Stimulated activated CD4-positive, alpha-beta T cell treated with anti-CD3 and anti-CD28 coated beads, Interleukin-2, amount 100 ng/mL, for 4 hours (primary cell): ENCODE results near the gene CLCN5.
"Not testable (repeated sequence)": the region's sequence is repeated elsewhere in the genome, so short reads cannot be mapped to it uniquely, and the experiment has no call there.

Source experiments
- DNase-seq: peaks from one replicate; pipeline ENCODE4 v3.0.0-alpha.2; 2020; ENCODE audit warnings: low read depth

Gene CLCN5

DNA sequence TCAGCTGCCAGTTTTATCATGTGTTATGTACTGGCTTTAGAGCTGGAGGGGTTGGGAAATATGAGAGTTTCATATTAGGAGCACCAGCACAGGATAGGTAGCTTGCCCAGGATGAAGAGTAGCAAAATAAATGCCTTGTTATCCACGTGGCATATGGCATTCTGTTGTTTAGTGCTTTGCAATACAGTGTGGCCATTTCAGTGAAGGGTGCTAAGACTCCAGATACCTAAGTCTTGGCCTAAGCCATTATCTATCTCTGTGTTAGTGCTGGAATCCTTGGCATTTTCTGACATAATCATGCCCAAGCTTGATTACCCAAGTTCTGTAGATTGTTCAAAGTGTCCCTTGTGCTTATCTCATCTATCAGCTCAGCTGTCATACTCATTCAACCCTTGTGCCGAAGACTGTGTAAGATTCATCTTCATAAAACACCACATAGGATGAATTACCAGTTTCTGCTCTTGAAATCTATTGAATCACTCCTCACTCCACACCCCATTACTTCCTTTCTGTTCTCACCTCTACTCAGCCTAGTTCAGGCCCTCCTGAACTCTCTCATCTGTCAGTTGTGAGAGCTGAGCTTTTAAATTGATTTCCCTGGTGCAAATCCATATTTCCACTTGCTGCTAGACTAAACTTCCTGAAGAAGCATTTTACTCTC, 73.5 kb downstream of the CLCN5 start:
- no peak for DNase-seq

DNA sequence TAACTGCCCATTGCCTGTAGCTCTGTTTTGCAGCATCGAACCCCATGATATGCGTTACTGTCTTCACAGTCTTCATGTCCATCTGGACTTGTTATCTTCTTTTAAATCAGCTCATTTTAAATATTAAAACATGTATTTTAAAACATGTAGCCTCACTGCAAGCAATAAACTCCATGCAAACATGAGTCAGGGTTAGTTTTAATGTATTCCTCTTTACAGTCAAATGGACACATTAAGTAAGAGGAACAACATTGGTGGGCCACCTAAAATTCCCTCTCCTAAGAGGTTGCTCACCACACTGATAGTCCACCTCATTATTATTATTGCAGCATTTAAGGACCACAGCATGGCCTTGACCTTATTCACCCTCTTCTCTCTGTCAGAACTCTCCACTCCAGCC, 74.1 kb downstream of the CLCN5 start:
- DNase-seq: no peak

DNA sequence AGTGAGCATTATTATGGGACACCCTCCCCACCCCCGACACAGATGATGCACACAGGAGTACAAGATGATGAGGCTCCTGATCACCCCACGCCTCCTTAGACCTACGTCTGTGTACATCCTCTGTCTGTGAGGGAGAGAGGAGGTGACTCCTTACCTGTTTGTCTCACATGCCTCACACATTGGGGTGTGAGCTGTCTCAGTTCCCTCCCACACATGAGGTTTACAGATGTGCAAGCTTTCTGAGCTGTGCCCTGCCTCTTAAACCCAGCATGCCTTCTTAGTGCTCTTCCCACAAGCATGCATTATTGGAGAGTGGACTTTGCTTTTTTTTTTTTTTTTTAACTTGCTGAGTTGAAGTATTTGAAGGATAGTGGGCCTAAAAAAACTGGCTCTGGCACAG, 76.7 kb downstream of the CLCN5 start:
- DNase-seq: no peak

DNA sequence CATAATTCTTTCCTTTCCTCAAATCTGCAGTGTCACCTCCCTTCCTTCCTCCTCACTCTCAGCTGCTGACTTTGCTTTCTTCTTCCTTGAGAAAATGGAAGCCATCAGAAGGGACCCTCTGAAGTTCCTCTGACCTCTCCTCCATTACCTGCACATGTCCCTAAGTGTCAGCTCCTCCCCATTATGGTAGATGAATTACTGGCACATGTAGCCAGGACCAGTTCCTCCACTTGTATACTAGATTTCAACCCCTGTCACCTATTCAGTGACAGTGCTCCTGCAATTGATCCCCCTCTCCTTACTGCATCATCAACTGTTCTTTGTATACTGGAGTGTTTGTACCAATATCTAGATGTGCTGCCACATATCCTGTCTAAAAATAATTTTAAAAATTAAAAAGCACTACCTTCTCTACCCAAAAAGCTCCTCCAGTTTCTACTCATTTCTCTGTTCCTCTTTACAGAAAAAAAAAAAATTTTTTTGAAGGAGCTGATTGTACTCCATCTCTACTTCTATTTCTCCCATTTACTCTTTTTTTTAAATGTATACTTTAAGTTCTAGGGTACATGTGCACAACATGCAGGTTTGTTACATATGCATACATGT, 78.6 kb downstream of the CLCN5 start:
- no peak for DNase-seq

DNA sequence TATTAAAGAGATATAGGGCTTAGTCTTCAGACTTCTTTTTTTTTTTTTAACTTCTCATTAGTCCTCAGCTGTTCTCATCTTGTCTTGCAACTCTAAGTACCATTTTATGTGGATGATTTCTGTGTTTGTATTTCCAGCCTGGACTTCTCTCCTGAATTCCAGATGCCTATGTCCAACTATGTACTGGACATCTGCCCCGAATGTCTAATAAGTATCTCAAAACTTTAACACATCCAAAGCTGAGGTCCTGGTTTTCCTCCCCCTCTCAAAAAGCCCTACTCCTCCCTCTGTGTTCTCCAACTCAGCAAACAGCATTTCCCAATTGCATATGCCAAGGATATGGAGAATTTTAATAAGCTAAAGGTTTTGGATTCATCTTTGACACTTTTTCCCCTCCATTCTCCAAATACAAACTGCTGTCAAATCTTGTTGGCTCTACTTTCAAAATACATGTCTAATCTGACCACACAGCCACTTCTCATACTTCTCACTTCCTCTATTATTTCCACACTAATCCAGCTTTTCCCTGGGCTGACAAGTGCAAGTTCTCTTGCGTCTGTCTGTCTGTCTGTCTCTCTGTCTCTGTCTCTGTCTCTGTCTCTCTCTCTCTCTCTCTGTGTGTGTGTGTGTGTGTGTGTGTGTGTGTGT, 79.8 kb downstream of the CLCN5 start:
- DNase-seq: no peak

DNA sequence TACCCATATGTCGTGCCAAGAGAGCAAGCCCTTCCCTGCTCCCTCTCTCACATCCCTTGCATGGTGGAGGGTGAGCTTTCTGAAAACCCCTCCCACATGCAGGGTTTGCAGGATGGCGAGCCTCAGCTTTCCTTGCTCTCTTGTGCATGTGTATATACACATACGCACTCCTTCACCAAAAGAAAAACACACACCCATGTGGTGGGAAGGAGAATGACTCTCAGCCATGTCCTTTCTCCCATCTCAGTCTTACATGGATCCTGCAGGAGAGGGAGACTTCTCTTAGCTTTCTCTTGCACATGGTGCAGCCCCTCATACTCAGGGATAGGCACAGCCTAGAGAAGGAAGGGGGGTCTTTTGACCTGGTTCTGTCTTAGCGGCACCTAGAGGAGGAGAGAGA, 81.1 kb downstream of the CLCN5 start:
- DNase-seq: no peak

DNA sequence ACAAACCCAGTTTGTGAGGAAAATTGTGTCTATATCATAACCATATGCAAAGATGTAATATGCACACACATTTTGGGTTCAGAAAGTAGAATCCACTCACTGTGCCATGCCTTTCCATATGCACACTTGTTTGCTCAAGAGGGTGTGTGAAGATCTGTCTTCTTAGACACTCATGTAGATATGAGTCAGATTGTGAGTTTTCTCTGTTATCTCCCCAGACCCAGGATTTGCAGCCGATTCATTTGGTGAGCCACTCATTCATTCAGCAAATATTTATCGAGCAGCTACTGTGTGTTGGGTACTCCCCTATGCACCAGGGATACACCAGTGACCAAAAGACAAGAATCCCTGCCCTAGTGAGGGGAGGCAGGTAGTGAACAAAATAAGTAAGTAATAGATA, 81.5 kb downstream of the CLCN5 start:
- DNase-seq: no peak

DNA sequence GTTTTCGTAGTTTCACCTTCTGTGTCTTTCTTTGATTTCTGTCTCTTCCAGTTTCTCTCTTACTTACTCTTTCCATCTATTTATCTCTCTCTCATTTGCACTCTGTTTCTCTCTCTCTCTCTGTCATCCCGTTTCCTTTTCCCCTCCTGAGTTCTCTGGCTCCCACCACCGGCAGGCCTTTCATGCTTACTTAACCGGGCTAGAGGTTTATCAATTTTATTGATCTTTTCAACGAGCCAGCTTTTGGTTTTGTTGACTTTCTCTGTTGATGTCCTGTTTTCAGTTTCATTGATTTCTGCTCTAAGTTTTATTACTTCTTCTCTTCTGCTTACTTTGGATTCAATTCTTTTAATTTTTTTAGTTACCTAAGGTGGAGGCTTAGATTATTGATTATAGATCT, 103.2 kb downstream of the CLCN5 start:
- not testable (repeated sequence) for DNase-seq

DNA sequence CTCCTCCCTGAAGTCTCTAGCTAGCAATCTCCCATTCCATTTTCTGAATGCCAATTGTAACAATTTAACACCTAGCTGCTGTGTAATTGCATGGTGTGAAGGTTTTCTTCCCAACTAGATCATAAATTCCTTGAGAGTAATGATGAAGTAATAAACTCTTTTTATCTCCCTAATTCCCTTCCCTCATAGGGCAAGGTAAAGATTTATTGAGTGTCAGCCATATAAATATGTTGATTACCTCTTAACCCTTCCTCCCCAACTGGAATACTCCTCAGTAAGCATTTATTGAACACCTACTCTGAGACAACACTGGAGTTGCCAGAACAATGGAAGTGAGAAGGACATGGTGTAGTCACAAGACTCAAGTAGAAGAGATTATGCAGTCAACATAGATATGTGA, 112.7 kb downstream of the CLCN5 start:
- DNase-seq: no peak

DNA sequence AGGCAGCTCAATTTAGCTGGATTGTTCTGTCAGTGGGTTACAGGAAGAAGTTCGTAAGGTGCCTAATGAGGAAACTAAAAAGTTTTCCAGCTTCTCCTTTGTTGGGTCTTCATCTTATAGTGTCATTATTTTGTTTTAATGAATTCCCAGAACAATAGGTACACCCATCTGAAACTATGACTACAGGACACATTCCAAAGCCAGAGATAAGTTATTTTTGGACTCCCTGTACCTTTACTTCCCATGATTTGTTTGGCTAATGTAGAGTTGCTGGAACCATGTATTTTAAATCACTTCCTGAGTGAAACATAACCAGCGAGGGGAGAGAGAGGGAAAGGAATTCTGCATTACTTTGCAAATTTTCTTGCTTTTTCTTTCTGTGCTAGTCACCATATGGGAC, 114.0 kb downstream of the CLCN5 start:
- DNase-seq: no peak

DNA sequence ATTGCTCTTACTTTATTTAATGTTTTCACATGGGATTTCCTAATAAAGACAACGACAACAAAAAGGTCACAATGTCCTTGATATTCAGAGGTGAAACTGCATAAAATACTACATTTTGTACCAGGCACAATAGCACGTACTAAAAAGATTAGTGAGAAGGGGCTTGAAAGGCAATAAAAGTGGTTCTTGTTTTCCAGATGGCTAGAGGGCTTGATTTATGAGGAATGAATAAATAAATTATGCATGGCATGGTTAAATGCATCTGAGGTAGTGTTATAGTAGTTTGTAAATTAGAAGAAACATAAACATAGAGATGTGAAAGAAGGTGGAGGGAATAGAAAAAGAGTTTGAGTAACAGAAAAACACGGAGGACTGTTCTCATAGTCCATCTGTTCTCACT, 123.4 kb downstream of the CLCN5 start:
- no peak for DNase-seq

DNA sequence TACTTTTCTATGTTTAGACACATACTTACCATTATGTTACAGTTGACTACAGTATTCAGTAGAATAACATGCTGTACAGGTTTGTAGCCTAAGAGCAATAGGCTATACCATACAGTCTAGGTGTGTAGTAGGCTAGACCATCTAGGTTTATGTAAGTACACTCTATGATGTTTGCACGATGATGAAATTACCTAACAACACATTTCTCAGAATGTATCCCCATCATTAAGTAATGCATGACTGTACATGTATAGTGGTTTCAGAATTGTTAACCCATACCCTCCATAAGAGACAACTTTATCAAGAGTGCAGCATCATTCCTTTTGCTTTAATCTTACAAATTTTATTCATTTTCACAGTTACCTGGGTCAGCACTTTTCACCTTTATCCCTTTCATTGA, 126.8 kb downstream of the CLCN5 start:
- DNase-seq: no peak

DNA sequence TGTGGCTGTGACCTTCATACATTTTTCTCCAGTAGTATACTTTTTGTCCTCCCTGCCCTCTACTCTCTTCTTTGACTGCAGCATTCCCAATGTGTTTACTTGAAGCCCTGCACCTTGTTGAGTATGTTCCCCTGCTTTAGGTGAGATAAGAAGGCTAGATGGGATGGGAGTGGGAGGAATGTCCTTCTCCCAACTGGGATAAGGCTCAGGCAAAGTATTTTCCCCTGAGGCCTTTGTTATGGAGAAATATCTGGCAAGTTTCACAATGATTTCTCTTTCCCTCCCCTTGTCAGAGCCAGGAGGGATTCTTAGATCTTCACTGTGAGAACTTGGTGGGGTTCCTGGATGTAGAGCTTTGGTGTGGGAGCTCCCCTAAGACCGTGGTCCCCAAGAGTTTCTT, 131.8 kb downstream of the CLCN5 start:
- no peak for DNase-seq

DNA sequence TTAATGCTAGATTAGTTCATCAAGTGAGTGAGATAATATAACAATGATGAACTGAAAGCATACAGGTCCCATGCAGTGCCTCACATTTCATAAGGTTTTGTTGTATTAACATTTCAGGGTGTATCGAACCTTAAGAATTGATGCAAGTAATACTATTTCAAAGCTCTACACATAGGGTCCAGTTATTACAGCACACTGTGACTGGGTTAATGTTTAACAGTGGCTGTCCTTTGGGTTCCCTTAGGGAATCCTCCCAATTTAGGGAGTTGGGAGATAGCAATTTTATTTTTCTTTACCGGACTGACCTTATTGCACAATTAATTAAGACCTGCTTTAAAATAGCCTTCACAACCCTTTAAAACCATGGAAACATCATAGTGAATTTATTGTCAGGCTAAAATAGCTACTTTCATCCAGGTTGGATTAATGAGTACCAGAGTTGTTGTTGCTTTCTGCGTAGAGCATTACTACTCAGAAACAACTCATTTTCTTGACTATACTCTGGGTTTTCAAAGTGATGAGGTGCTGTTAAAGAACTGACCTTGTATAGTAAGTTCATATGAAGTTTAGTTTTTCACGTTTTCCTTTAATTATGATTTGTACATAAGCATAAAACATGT, 144.0 kb downstream of the CLCN5 start:
- DNase-seq: no peak

DNA sequence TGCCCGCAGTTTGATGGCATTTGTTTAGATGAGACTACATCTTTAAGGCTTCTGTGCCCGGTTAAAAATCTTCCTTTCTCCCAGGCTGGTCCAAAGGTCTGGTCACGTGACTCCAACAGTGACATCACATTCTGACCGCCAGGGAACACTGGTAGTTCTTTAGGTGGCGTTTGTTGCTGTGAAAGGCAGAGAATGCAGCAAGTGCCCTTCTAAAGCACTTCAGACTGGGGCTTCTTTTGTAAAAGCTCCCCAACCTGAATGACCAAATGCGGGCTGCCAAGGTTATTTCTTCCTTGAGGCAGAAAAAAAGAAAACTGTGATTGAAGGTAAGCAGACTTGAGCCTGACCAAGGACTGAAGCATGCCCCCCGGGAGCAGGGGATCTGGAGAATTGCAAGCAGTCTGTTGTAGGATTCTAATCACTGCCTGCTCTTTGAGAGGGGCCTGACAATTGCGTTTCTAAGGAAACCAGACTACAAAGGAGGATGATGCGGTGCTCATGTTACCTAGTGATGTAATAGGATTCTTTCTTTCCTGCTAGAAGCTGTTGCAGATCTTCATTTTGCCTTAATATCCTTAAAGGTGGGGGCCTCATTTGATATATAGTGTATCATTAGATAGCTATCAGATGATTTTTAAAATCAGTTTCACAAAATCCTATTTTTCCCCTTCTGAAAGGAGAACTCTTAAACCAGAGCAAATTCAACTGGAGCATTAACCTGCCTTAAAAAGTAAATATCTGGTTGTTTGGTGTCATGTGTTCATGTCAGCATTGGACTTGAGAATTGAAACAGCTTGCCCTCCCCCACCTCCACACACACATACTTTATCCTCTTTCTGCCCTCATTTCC, 145.3 kb downstream of the CLCN5 start:
- DNase-seq: no peak

DNA sequence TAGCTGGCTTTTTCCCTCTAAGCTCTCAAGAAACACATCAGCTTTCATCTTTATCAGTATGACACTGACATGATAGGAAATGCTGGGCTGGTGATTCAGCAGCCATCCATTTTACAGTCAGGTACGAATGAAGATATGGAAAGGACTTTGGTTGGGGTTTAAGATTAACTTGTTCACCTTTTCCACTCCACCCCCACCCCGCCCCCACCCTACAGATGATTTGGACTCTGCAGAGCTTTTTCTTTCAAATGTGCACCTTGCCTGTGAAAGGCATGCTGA, 145.8 kb downstream of the CLCN5 start:
- DNase-seq: no peak

DNA sequence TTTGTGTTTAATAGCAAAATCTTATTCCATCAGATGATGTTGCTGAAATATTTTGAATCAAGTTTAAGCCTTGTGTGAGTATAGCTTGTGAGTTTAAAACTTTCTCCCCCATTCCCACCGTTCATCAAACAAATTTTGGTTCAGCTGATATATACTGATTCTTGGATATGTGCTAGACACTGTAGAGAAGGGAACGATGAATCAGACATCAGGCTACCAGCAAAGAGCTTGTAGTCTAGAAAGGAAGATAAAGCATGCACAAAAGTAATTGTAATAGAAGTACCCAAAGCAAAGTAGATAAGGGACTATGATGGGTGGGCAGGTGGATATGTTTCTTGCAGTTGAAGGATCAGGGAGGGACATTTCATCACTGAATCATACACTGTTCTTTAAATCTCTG, 146.5 kb downstream of the CLCN5 start:
- DNase-seq: no peak

DNA sequence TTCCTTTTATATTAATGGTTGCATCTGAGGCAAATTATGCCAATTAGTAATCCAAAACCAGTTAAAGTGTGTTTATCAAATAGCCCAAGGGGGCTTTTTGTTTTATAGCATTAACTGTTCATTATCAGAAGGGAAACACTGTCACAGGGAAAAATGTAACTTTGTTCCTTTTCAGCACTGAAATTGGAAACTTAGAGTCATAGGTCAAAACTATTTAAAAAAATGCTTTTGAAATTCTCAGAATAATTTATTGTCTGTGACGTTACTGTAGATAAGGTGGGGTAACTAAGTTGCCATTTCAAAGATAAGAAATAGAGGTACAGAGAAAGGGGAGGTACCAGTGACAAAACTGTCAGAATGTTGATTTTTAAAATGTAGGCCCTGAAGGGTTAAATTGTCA, 149.1 kb downstream of the CLCN5 start:
- DNase-seq: no peak

DNA sequence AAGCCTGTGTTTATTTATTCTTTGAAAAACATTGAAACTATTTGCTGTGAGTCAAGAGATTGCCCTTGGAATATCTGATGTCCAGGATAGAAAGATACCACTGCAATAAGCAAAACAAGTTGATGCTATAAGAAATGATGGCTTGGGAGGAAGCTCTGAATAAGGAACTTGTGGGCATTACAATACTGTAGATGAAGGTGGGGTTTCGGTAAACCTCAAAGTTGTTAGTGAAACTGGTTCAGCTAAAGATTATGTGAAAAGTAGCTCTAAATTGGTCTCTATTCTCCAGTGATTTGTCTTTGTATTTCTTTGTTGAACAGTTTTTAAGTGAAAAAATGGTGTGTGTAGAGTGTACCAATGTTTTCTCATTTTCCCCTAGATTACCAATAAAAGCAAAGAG, 149.7 kb downstream of the CLCN5 start:
- no peak for DNase-seq

DNA sequence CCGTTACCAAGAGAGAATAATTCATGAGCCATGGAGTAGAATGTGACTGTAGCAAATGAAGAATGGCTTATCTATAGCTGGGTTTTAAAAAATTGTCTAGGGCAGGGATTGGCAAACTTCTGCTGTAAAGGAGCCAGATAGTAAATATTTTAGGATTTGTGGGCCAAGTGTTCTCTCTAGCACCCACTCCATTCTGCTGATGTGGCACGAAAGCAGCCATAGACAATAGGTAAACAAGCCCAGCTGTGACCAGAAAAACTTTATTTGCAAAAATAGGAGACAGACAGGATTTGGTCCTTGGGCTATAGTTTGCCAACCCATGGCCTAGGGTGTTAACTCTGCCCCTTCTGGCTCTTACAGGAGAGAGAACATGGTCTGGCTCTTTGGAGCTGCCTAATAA, 151.2 kb downstream of the CLCN5 start:
- DNase-seq: no peak

DNA sequence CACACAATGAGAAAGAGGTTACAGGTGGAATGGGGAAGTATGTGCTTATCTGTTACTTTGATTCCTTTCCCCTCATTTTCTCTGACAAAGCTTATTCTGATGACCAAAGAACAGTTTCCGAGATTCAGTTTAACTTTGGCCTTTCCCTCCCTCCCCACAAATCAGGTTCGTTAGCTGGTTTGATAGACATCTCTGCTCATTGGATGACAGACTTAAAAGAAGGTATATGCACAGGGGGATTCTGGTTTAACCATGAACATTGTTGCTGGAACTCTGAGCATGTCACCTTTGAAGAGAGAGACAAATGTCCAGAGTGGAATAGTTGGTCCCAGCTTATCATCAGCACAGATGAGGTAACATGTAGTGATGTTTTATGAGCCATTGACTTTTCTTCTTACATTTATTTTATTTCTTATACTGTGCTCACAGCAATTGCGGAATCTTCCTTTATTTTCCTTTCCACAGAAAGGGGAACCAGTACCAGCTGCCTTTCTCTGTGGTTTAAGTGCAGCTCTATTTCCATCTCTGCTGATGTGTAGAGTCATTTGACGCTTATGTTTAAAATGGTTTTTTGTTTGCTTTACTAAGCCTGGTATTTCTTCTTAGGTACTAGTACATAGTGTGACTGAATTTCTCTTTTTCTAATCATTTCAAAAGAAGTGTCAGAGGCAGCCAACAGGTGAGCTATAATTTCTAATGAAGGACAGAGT, 153.4 kb downstream of the CLCN5 start:
- no peak for DNase-seq

DNA sequence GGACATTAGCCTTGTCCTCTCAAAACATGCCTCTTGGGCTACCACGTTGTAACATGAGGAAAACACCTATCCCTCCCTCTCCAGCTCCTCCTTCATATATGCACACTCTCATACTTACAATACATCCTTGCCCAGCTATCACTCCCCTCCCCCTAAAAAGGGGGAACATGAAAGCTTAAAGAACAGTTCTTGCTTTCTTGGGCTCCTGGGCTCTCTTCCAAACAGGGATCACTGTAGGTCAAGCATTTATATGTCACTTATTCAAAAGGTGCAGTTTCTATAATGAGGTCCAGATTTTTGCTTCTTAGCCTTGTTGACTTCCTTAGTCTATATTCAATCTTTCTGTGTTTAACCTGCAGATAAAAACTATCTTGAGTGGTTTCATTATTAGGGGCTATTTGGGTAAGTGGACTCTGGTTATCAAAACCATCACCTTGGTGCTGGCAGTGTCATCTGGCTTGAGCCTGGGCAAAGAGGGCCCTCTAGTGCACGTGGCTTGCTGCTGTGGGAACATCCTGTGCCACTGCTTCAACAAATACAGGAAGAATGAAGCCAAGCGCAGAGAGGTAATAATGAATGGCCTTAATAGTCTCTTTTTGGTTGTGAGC, 159.0 kb downstream of the CLCN5 start:
- DNase-seq: no peak
